GM12865 (cell line): ENCODE data around the gene VPS13D.

Experiments used
- DNase-seq: peaks from one replicate; pipeline ENCODE4 v3.0.0; 2010; ENCODE audit warnings: low read depth
- H3K4me3 ChIP-seq: 2 replicates; pipeline ENCODE4 v1.5.1; 2011; ENCODE audit warnings: mild to moderate bottlenecking, low read depth, low read length, control low read depth
- CTCF ChIP-seq: IDR thresholded peaks from 2 replicates; pipeline ENCODE4 v1.5.1; 2011; ENCODE audit warnings: low read length, control low read depth, low read depth, inconsistent platforms; ENCODE audit not compliant: insufficient read depth; ENCODE audit errors: missing control alignments

VPS13D gene

GRCh38 chr1:12464045-12464461 lies 234.2 kb downstream of the VPS13D start:
- TF ChIP-seq CTCF = no peak
- H3K4me3 ChIP-seq = no peak overlapping the region
- DNase-seq = no peak

GRCh38 chr1:12464598-12465056 lies 234.8 kb downstream of the VPS13D start:
- no peak for TF ChIP-seq CTCF
- no peak for DNase-seq
- no peak overlapping the region for H3K4me3 ChIP-seq

- no peak overlapping the region for H3K4me3 ChIP-seq
- no peak for TF ChIP-seq CTCF
- no peak for DNase-seq
These were observed 235.3 kb downstream of the VPS13D start for GRCh38 chr1:12465126-12465525.

GRCh38 chr1:12466816-12467215 lies 237.0 kb downstream of the VPS13D start:
- TF ChIP-seq CTCF = no peak
- no peak for DNase-seq
- H3K4me3 ChIP-seq = no peak overlapping the region

GRCh38 chr1:12467570-12468286 lies 237.9 kb downstream of the VPS13D start:
- no peak for DNase-seq
- no peak for TF ChIP-seq CTCF
- no peak overlapping the region for H3K4me3 ChIP-seq

GRCh38 chr1:12468323-12468722 lies 238.5 kb downstream of the VPS13D start:
- no peak overlapping the region for H3K4me3 ChIP-seq
- no peak for DNase-seq
- TF ChIP-seq CTCF = no peak

- DNase-seq = no peak
- no peak overlapping the region for H3K4me3 ChIP-seq
- TF ChIP-seq CTCF = no peak
These were observed 239.7 kb downstream of the VPS13D start for GRCh38 chr1:12469493-12469892.
